Dedifferentiated amniotic fluid mesenchymal stem cell (primary cell): ENCODE measurements around the gene HDAC9.
A peak's percentile ranks its signal among the peaks of the same experiment; 100 is the strongest.

Source experiments
- DNase-seq: peaks from one replicate; pipeline ENCODE4 v3.0.0-alpha.2; 2016; ENCODE audit errors: extremely low spot score

The HDAC9 gene

GRCh38 chr7:18786796-18787195 is 291.2 kb downstream of the HDAC9 start:
- no peak for DNase-seq

DNA sequence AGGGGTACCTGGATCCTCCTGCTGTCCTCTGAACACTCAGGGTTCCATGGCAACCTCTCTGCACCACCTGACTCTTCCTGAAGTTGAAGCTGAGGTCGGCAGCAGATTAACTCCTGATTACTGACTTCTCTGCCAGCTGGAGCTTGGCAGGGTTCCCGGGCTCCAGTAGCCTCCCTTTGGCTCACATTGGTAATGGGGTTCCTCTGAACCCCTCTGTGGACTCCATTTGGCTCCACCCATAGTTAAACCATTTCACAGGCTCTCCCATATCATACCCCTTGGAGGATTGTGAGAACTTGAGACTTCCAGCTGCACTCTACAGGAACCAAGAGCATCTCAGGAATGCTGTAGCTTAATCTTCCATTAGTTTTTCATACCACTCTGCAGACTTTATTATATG is 292.5 kb downstream of the HDAC9 start:
- DNase-seq: no peak

DNA sequence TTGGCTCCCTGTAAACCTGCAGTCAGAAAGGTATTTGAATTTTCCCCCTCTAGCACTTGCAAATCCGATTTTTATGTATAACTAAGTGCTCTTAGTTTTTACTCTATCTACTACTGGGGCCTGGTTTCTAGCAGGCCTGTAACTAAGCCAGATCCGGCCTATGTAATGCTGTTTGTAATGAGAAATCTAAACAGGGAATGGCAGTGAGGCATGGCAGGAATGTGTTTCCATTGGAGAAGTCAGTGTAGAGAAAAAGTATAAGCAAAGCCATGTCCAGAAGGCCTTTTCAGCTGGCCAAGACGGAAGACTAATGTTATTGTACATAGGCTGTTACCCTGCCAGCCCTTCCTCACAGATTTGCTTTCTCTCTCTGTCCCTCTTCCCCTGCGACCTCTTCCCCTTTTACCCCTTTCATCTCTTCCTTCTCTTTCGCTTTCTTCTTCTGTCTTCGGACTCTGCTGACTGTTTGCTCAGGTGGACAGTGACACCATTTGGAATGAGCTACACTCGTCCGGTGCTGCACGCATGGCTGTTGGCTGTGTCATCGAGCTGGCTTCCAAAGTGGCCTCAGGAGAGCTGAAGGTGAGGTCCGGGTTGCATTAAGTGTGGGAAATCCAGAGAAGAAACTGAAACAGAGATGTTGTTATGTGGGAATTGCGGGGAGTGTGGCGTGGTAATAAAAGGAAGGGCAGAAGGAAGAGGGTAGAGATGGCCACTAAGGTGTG is 297.5 kb downstream of the HDAC9 start:
- peak; percentile 87 for DNase-seq

DNA sequence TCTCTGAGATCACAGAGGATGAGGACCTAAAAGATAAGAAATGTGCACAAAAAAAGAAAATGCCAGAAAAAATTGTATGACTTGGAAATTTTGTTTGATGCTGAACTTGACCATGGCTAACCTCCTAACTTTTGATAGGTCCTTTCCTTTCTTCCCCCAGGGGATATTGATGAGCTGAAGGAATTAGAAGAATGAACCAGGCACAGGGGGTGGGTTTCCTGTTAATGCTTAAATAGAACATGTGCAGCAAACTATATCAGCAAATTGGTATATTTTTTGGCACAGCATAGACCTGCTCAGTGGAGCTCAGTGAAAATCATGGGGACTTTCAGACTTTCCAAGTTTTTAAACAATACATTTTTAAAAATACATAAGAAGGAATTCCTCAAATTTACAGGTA is 300.7 kb downstream of the HDAC9 start:
- DNase-seq: no peak

DNA sequence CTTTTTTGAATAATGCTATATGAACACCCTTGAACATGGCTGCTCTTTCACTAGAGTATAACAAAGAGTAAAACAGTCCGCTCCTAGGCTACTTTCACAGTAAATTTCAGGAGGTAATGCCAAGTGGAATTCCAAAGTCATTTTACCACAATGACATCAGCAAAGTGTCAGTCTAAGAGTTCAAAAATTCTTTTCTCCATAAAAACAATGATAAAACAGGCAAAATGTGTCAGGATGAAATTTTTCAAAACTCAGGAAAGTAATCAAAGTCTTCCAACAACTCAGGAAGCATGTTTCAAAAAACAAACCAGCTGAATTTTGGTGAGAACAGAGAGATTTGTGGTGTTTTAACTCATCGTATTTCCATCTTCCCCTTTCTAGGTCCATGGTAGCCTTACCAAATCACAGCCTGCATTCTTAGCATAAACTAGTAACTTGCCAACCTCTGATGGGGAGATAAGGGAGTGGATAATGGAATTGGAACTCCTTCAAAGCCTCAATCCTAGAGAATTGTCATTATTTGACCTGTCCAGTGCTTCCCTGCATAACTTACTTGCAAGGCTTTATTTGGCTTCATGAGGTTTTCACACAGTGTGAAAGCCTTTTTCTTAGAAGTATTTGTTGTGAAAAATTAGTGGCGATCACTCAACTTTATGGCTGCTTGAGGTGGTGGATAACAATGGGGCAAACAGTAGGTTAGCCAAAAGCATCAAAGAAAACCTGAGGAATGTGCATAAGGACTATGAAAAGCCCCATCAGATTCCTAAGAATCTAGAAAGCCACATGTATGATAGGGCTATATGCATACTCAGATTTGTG is 302.7 kb downstream of the HDAC9 start:
- peak; percentile 28 for DNase-seq

DNA sequence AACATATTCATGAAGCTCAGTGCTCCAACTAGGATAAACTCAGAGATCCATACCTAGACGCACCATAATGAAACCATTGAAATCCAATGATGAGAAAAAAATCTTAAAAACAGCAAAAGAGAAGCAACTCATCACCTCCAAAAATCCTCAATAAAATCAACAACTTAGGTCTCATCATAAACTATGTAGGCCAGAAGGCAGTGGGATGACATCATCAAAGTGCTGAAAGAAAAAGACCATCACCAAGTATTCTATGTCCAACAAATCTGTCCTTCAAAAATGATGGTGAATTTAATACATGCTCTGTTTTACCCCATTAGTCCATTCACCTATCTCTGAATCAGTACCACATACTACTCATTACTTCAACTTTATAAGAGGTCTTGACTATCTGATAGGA is 304.4 kb downstream of the HDAC9 start:
- no peak for DNase-seq

GRCh38 chr7:18803923-18804322 is 308.4 kb downstream of the HDAC9 start:
- no peak for DNase-seq

DNA sequence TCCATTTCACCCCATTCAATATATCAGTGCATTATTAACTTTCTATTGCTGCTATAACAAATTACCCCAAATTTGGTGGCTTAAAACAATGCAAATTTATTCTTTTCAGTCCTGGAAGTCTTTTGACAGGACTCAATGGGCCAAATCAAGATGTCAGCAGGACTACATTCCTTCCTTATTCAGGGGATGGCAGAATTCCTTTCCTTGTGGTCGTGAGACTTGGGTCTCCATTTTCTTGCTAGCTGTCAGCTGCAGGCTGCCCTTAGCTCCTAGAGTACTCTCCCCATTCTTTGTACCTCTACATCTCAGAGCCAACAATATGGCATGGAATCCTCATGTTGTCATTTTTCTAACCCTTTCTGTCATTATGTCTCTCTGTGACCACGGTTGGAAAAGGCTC is 310.6 kb downstream of the HDAC9 start:
- DNase-seq: no peak

DNA sequence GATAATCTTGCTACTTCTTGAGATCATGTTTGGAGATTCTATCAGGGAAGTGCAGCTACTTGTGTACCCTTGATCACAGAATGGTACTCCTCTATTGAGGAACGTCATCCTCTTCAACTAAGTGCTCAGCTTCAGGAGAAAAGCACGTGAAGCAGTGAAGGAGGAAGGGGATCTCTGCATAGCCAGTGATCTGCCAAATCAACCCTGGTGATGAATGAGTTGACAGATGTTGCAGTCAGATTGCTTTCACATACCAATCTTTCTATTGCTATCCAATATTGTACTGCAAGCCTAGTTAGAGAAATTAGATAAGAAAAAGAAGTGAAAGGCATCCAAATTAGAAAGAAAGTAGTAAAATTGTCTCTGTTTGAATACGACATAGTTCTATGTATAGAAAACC is 312.5 kb downstream of the HDAC9 start:
- DNase-seq: no peak

DNA sequence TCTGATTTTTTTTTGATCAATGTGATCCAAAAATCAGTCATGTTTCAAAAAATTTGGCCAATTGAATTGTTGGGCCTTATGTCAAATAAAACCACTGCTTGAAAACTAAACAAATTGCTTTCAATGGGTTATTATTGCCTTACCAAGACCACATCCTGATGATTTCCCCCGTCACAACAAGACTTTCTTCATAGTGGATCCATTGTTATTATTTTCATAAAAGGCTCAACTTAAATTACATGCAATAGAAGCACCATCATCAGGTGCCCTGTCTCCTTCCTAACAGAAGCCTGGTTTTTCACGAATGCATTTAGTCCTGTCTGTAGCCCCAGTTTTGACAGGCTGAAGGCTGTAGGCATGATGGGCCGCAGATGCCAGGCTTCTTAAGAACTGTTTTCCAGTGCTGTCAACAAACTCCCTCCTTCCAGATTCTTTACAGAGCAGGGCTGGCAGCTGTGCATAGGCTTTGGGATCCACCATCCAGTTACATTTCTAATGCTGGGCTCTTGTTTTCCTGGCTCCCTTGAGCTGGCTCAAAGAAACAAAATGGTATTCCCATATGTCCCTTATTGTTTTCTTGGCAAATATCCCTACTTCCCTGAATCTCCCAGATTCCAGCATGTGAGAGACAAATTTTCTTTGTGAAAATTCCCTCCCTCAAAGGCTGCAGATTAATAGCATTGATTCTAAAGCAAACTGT is 319.9 kb downstream of the HDAC9 start:
- no peak for DNase-seq

DNA sequence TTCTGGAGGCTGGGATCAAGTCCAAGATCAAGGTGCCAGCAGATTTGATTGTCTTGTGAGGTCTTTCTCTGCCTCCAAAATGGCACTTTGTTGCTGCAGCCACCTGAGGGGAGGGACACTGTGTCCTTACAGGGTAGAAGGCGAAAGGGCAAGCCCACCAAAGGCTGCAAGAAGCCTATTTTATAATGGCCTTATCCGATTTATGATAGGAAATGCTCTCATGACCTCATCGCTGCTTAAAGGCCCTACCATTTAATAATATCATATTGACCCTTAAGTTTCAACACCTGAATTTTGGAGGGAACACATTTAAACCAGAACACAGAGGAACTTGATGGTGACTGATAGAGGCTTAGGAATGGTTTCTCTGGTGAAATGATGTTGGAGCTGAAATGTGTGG is 325.4 kb downstream of the HDAC9 start:
- DNase-seq: no peak

GRCh38 chr7:18821554-18821953 is 326.0 kb downstream of the HDAC9 start:
- DNase-seq: no peak

DNA sequence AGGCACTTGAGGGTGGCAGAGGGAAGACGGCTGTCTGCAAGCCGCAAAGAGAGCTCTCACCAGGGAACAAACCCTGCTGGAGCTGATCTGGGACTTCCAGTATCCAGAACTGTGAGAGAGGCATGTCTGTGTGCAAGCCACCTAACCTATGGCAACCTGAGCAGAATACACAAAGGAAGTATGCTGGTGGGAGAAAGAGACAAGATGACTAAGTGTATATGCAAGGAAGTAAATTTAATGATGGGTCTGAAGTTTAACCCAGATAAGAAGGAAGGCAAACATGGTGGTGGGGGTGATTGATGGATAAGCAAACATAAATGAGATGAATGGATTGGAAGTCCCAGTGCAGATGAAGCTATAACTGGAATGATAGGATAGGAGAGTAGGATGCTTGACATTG is 328.6 kb downstream of the HDAC9 start:
- DNase-seq: no peak

DNA sequence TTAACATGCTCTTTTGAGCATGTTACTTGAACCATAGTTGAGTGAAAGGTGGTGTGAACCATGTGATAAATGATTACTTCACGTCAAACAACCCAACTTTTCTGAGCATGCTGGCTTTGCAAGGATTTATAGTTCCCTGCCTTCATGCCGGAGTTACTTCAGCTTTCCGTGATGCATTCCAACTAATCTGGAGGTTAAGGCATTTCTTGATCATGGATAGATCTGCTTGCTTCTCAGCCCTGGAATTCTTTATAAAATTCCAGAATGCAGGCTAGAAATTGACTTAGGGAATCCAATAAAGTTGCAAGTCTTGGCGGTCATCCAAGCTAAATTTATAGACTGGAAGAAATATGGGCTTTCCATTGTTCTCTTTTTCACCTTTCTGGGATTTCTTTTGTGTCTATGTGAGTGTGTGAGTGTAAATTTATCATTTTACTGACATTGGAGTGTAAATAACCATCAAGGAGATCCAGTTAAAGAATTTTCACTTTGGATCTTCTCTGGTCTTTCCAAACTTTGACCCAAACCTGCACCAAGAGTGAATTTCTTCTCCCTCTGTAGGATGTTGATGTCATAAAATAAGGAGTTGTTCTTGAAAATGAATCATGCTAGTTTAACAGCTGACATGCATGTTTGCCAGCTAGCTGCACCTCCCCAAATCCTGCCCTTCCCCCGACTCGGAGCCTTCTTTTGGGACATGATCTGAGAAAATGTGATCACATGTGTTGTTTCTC is 332.9 kb downstream of the HDAC9 start:
- DNase-seq: no peak

- DNase-seq: no peak
These were observed 333.7 kb downstream of the HDAC9 start for GRCh38 chr7:18828994-18829857.

DNA sequence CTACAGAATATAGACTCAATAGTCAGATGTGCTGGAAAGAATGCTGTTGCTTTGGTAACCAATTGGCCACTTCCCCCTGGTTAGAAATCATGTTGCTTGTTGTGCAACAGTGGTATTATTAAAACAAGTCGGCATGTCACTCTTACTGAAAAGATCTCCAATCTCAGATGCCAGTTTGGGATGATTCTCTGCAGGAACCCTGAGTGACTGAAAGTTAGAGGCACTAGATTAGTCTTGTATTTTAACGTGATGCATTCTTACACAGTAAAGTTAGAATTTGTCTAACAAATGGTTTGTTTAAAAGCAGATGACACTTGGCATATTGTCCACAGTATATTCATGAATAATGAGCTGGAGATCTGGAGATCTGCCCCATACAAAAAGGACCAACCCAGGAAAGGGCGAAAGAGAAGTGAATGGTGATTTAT is 334.3 kb downstream of the HDAC9 start:
- DNase-seq: peak; percentile 82

GRCh38 chr7:18831419-18831818 is 335.9 kb downstream of the HDAC9 start:
- DNase-seq: no peak

GRCh38 chr7:18831943-18832342 is 336.4 kb downstream of the HDAC9 start:
- DNase-seq: no peak

DNA sequence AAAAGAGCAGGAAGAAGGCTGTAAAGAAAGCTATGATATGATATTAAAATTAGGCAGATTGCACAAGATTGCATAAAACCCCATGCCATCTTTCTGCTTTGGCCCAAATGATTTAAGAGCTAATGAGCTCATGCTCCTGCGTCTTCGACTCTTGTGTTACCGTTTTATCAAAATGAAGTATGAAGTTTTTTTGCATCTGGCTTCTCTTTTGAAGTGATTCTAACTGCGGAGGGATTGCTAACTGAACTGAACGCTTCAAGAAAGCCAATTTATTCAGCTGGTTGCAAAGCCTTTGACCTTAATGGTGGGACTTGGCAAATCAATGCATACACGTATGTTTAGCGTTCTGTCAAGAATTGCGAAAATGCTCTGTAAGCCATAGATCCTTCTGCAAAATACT is 339.0 kb downstream of the HDAC9 start:
- DNase-seq: no peak

- DNase-seq: no peak
These were observed 339.6 kb downstream of the HDAC9 start for GRCh38 chr7:18835001-18835690.
